H1 (cell line): ENCODE measurements around the gene SAE1. TPM values are rescaled to one million over a fixed set of nuclear protein-coding genes. Genes with fewer than 3 reads are reported as not detected.

ENCODE experiments used
- ATF3 ChIP-seq: IDR thresholded peaks from 2 replicates; pipeline ENCODE4 v1.6.1; 2011; ENCODE audit warnings: low read depth, mild to moderate bottlenecking, low read length; ENCODE audit not compliant: insufficient read depth
- CHD2 ChIP-seq: IDR thresholded peaks from 2 replicates; pipeline ENCODE4 v1.6.1; 2012; ENCODE audit warnings: low read length, improper control_type of control experiment
- CHD7 ChIP-seq: fragments of 300-600 bp; sonication (generic); IDR thresholded peaks from 2 replicates; pipeline ENCODE4 v1.7.1; 2012; ENCODE audit warnings: low read length, moderate library complexity, mild to moderate bottlenecking, inconsistent platforms; ENCODE audit not compliant: insufficient replicate concordance
- CREB1 ChIP-seq: IDR thresholded peaks from 2 replicates; pipeline ENCODE4 v1.6.1; 2012; ENCODE audit warnings: inconsistent platforms
- GABPA ChIP-seq: IDR thresholded peaks from 2 replicates; pipeline ENCODE4 v1.6.1; 2011; ENCODE audit warnings: mild to moderate bottlenecking, low read length, moderate library complexity, borderline replicate concordance; ENCODE audit not compliant: insufficient read depth
- JUND ChIP-seq: IDR thresholded peaks from 2 replicates; pipeline ENCODE4 v1.6.1; 2011; ENCODE audit warnings: mild to moderate bottlenecking, improper control_type of control experiment, low read length
- NRF1 ChIP-seq: IDR thresholded peaks from 2 replicates; pipeline ENCODE4 v1.6.1; 2011; ENCODE audit warnings: mild to moderate bottlenecking, low read depth, low read length, improper control_type of control experiment
- POLR2A ChIP-seq, 2 experiments: IDR thresholded peaks; 1 replicate in 1 of 2; 2 replicates in 1 of 2; pipeline ENCODE4 v1.6.1; 2011; ENCODE audit warnings: low read depth in 2 of 2, low read length in 2 of 2, mild to moderate bottlenecking in 2 of 2; ENCODE audit errors: control extremely low read depth in 1 of 2
- USF2 ChIP-seq: IDR thresholded peaks from 2 replicates; pipeline ENCODE4 v1.6.1; 2011; ENCODE audit warnings: low read length, improper control_type of control experiment
- polyA plus RNA-seq, 7 experiments: library from polyadenylated mRNA; depleted of rRNA in 3 of 7; stranded (reverse) in 5 of 7; unstranded in 2 of 7; fragments of >200 nt in 5 of 7; fragments of 200-250 nt in 2 of 7; gene quantifications; 1 replicate in 5 of 7; 2 replicates in 1 of 7; 4 replicates in 1 of 7; pipeline versions ENCODE4 v1.2.1 to v1.2.3, GENCODE V29; 2011 to 2013; ENCODE audit warnings: missing spikeins in 2 of 7, mixed read lengths in 2 of 7
- total RNA-seq: library from RNA; stranded (reverse); fragmentation: NEBNext Ultra II Directional; extraction: Animal tissue kit (Norgen Biotek cat#: 25700); gene quantifications from 2 replicates; pipeline ENCODE4 v1.2.1, GENCODE V29; 2021

SAE1 gene
- total and polyA plus RNA-seq, 2 of the 8 experiments (the other 6 are each of a cell fraction or from before 2014, with no cell fraction given): 213 to 268 TPM

- TF ChIP-seq JUND (no peak), CHD7 (no peak), POLR2A (IDR thresholded peaks at IDR 0.05; ENCODE audit: control extremely low read depth in 1 of 2, low read depth in 2 of 2, low read length in 2 of 2) (peak; percentile 63 to 81), CHD2 (0 out of 2 replicates have a peak, but pooled peaks have one; percentile 20), GABPA (peak; percentile 94), NRF1 (no peak), ATF3 (peak; percentile 86), CREB1 (peak; percentile 96), USF2 (peak; percentile 96)
Measured at GRCh38 chr19:47255879-47256692, 125.5 kb downstream of the SAE1 start, which contains the start of gene CCDC9 (continued).
